ENCODE measurements around the gene BEGAIN.

Gene BEGAIN

GRCh38 chr14:100616854-100617409, 29.7 kb upstream of the BEGAIN start:
- H3K9me3 ChIP-seq = no peaks in the 10 kb centered on the region
- no peak for TF ChIP-seq Cebpa-rat (IDR thresholded peaks at IDR 0.05)
- H3K4me3 ChIP-seq = no peak overlapping the region
- H3K4me2 ChIP-seq = peak overlapping the region; percentile 81
- no peaks in the 10 kb centered on the region for H3K27me3 ChIP-seq
- H3K36me3 ChIP-seq = no peaks in the 10 kb centered on the region
- H4K20me1 ChIP-seq = no peaks in the 10 kb centered on the region
- H3K4me1 ChIP-seq = peaks cover 54% of the 10 kb centered on the region
- no peak overlapping the region; the same call in 1 of the 2 replicates for H3K27ac ChIP-seq
- no peak overlapping the region for H3K9ac ChIP-seq

GRCh38 chr14:100615736-100616695, 28.8 kb upstream of the BEGAIN start:
- no peaks in the 10 kb centered on the region for H3K9me3 ChIP-seq
- no peaks in the 10 kb centered on the region for H3K36me3 ChIP-seq
- H3K27me3 ChIP-seq = no peaks in the 10 kb centered on the region
- no peaks in the 10 kb centered on the region for H4K20me1 ChIP-seq
- H3K27ac ChIP-seq = peak overlapping the region; percentile 37; the same call in 1 of the 2 replicates
- H3K4me1 ChIP-seq = peaks cover 52% of the 10 kb centered on the region
- peak overlapping the region; percentile 81 for H3K4me2 ChIP-seq
- no peak overlapping the region for H3K4me3 ChIP-seq
- no peak overlapping the region for H3K9ac ChIP-seq
- TF ChIP-seq Cebpa-rat (IDR thresholded peaks at IDR 0.05) = no peak

GRCh38 chr14:100614803-100615202, 27.6 kb upstream of the BEGAIN start:
- H3K27ac ChIP-seq = no peak overlapping the region
- no peaks in the 10 kb centered on the region for H3K9me3 ChIP-seq
- H3K36me3 ChIP-seq = no peaks in the 10 kb centered on the region
- H3K4me2 ChIP-seq = no peak overlapping the region
- TF ChIP-seq Cebpa-rat (IDR thresholded peaks at IDR 0.05) = no peak
- no peaks in the 10 kb centered on the region for H3K27me3 ChIP-seq
- H3K4me1 ChIP-seq = peaks cover 44% of the 10 kb centered on the region
- H3K4me3 ChIP-seq = no peak overlapping the region
- H4K20me1 ChIP-seq = no peaks in the 10 kb centered on the region
- no peak overlapping the region for H3K9ac ChIP-seq

GRCh38 chr14:100612986-100613385, 25.8 kb upstream of the BEGAIN start:
- Histone ChIP-seq H3K9ac (no peak overlapping the region), H3K4me3 (no peak overlapping the region), H3K9me3 (no peaks in the 10 kb centered on the region), H3K36me3 (no peaks in the 10 kb centered on the region), H3K4me2 (no peak overlapping the region), H3K27ac (no peak overlapping the region), H3K27me3 (no peaks in the 10 kb centered on the region), H4K20me1 (no peaks in the 10 kb centered on the region), H3K4me1 (peaks cover 42% of the 10 kb centered on the region)
- TF ChIP-seq Cebpa-rat (IDR thresholded peaks at IDR 0.05) = no peak

GRCh38 chr14:100611811-100612480, 24.7 kb upstream of the BEGAIN start:
- no peaks in the 10 kb centered on the region for H3K27me3 ChIP-seq

GRCh38 chr14:100610511-100611217, 23.4 kb upstream of the BEGAIN start:
- Histone ChIP-seq H3K4me2 (no peak overlapping the region), H3K27ac (no peak overlapping the region), H3K4me1 (peaks cover 19% of the 10 kb centered on the region), H3K27me3 (no peaks in the 10 kb centered on the region), H4K20me1 (no peaks in the 10 kb centered on the region), H3K4me3 (no peak overlapping the region), H3K9me3 (no peaks in the 10 kb centered on the region), H3K9ac (no peak overlapping the region), H3K36me3 (no peaks in the 10 kb centered on the region)
- TF ChIP-seq Cebpa-rat (IDR thresholded peaks at IDR 0.05) = no peak

More at GRCh38 chr14:100611811-100612480, 24.7 kb upstream of the BEGAIN start:
- Histone ChIP-seq H3K36me3 (no peaks in the 10 kb centered on the region), H4K20me1 (no peaks in the 10 kb centered on the region), H3K4me1 (peaks cover 32% of the 10 kb centered on the region), H3K4me3 (no peak overlapping the region), H3K9me3 (no peaks in the 10 kb centered on the region), H3K27ac (no peak overlapping the region), H3K9ac (no peak overlapping the region), H3K4me2 (no peak overlapping the region)
- no peak for TF ChIP-seq Cebpa-rat (IDR thresholded peaks at IDR 0.05)

- H4K20me1 ChIP-seq = no peaks in the 10 kb centered on the region
- no peak overlapping the region for H3K4me3 ChIP-seq
- H3K27me3 ChIP-seq = no peaks in the 10 kb centered on the region
- 0 out of 2 replicates have a peak overlapping the region, but pooled peaks have one; percentile 66 for H3K27ac ChIP-seq
- H3K9me3 ChIP-seq = no peaks in the 10 kb centered on the region
- H3K4me2 ChIP-seq = 0 out of 2 replicates have a peak overlapping the region, but pooled peaks have one; percentile 75
- H3K4me1 ChIP-seq = peaks cover 17% of the 10 kb centered on the region
- no peaks in the 10 kb centered on the region for H3K36me3 ChIP-seq
- no peak overlapping the region for H3K9ac ChIP-seq
- no peak for TF ChIP-seq Cebpa-rat (IDR thresholded peaks at IDR 0.05)
These were observed 22.7 kb upstream of the BEGAIN start for GRCh38 chr14:100609941-100610391.

- H3K36me3 ChIP-seq = no peaks in the 10 kb centered on the region
- H3K4me2 ChIP-seq = peak overlapping the region; percentile 75
- no peak for TF ChIP-seq Cebpa-rat (IDR thresholded peaks at IDR 0.05)
- peaks cover 17% of the 10 kb centered on the region for H3K4me1 ChIP-seq
- H3K27ac ChIP-seq = peak overlapping the region; percentile 66
- H3K9me3 ChIP-seq = no peaks in the 10 kb centered on the region
- H3K4me3 ChIP-seq = no peak overlapping the region
- H3K9ac ChIP-seq = peak overlapping the region; percentile 35; the same call in 1 of the 2 replicates
- H4K20me1 ChIP-seq = no peaks in the 10 kb centered on the region
- H3K27me3 ChIP-seq = no peaks in the 10 kb centered on the region
These were observed 22.2 kb upstream of the BEGAIN start for GRCh38 chr14:100609331-100609870.

Measured in BLaER1 (cell line).